ENCODE measurements around the gene OR10H1.
"Not testable (repeated sequence)": the region's sequence is repeated elsewhere in the genome, so short reads cannot be mapped to it uniquely, and the experiment has no call there.

Gene OR10H1

DNA sequence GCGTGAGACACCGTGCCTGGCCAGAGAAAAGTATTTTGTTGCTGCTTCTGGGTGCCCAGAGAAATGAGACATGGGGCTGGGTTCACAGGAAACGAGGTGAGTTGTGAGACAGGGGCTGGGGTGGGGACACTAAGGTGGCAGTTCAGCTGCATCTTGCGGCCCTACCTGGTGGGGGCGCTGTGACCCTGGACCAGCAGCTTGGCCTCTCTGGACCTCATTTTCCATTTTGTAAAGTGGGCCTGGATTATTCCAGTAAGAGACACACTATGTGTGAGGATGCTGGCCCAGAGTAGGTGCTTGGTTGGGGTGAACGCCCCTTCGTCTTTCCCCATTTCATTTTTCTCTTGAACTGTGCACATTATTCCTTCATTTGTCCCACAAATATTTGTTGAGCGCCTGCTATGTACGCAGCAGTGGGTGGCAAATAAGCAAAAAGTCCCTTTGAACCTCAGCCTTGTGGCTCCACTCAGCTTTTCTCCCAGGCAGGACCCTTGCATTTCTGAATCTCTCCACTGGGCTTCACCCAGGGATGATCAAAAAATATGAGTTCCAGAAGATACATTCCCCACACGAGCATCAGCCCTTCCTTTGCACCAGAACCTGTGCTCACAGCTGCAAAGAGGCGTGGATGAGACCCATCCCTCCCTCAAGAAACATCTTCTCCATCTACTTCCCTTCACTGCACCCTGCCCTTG lies 26.6 kb upstream of the OR10H1 start:
- Histone ChIP-seq H3K4me1 (ENCODE audit: control insufficient read depth, insufficient read depth, low read length, poor library complexity, severe bottlenecking) (peaks cover 27% of the 10 kb centered on the region), H3K9me3 (ENCODE audit: control insufficient read depth, low read length) (no peaks in the 10 kb centered on the region), H3K27ac (ENCODE audit: insufficient read depth, low read length, poor library complexity, severe bottlenecking) (no peak overlapping the region), H3K27me3 (replicated peaks; ENCODE audit: control insufficient read depth, insufficient read depth, low read length, poor library complexity, severe bottlenecking) (no peaks in the 10 kb centered on the region), H3K4me3 (ENCODE audit: insufficient read depth, low read depth, low read length, poor library complexity, severe bottlenecking) (no peak overlapping the region), H3K36me3 (ENCODE audit: control insufficient read depth, insufficient read depth, low read length) (no peaks in the 10 kb centered on the region)
- no peak for DNase-seq

DNA sequence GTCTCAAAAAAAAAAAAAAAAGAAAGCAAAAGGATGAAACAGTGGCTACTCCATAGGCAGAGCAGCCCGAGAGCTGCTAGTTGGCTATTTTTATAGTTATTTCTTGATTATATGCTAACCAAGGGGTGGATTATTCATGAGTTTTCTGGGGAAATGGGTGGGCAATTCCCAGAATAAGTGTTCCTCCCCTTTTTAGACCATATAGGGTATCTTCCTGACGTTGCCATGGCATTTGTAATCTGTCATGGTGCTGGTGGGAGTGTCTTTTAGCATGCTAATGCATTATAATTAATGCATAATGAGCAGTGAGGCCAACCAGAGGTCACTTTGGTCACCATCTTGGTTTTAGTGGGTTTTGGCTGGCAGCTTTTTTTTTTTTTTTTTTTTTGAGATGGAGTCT lies 25.4 kb upstream of the OR10H1 start:
- Histone ChIP-seq H3K9me3 (ENCODE audit: control insufficient read depth, low read length) (no peaks in the 10 kb centered on the region), H3K36me3 (ENCODE audit: control insufficient read depth, insufficient read depth, low read length) (no peaks in the 10 kb centered on the region), H3K4me1 (ENCODE audit: control insufficient read depth, insufficient read depth, low read length, poor library complexity, severe bottlenecking) (peaks cover 27% of the 10 kb centered on the region)

DNA sequence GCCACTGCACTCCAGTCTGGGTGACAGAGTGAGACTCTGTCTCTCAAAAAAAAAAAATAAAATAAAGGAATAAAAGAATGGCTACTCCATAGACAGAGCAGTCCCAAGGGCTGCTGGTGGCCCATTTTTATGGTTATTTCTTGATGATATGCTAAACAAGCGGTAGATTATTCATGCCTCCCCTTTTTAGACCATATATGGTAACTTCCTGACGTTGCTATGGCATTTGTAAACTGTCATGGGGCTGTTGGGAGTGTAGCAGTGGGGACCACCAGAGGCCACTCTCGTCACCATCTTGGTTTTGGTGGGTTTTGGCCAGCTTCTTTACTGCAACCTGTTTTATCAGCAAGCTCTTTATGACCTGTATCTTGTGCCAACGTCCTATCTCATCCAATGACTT lies 24.4 kb upstream of the OR10H1 start:
- peaks cover 22% of the 10 kb centered on the region for H3K4me1 ChIP-seq (ENCODE audit: control insufficient read depth, insufficient read depth, low read length, poor library complexity, severe bottlenecking)
- not testable (repeated sequence) for H3K27me3 ChIP-seq (replicated peaks; ENCODE audit: control insufficient read depth, insufficient read depth, low read length, poor library complexity, severe bottlenecking); H3K27ac ChIP-seq (ENCODE audit: insufficient read depth, low read length, poor library complexity, severe bottlenecking); DNase-seq; H3K4me3 ChIP-seq (ENCODE audit: insufficient read depth, low read depth, low read length, poor library complexity, severe bottlenecking); H3K9me3 ChIP-seq (ENCODE audit: control insufficient read depth, low read length); H3K36me3 ChIP-seq (ENCODE audit: control insufficient read depth, insufficient read depth, low read length)

More for the DNA sequence above, 25.4 kb upstream of the OR10H1 start:
- Histone ChIP-seq H3K27ac (ENCODE audit: insufficient read depth, low read length, poor library complexity, severe bottlenecking) (no peak overlapping the region), H3K4me3 (ENCODE audit: insufficient read depth, low read depth, low read length, poor library complexity, severe bottlenecking) (no peak overlapping the region), H3K27me3 (replicated peaks; ENCODE audit: control insufficient read depth, insufficient read depth, low read length, poor library complexity, severe bottlenecking) (no peaks in the 10 kb centered on the region)
- DNase-seq: no peak

DNA sequence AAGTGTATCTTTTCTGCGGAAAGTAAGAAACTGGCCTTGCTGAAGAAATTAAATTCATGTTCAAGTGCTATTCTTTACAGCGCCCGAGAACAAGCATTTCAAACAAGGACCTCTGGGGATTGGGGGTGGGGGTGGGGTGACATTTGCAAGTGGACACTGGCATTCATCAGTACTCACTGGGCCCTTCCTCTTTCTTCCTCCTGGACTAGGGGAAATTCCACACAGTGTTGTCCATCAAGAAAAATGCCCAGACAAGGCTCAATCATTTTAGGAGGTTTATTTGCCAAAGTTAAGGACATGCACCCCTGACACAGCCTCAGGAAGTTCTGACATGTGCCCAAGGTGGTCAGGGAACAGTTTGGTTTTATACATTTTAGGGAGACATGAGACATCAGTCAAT lies 22.9 kb upstream of the OR10H1 start:
- Histone ChIP-seq H3K27me3 (replicated peaks; ENCODE audit: control insufficient read depth, insufficient read depth, low read length, poor library complexity, severe bottlenecking) (no peaks in the 10 kb centered on the region), H3K36me3 (ENCODE audit: control insufficient read depth, insufficient read depth, low read length) (no peaks in the 10 kb centered on the region), H3K9me3 (ENCODE audit: control insufficient read depth, low read length) (no peaks in the 10 kb centered on the region), H3K4me1 (ENCODE audit: control insufficient read depth, insufficient read depth, low read length, poor library complexity, severe bottlenecking) (peaks cover 9% of the 10 kb centered on the region), H3K4me3 (ENCODE audit: insufficient read depth, low read depth, low read length, poor library complexity, severe bottlenecking) (no peak overlapping the region), H3K27ac (ENCODE audit: insufficient read depth, low read length, poor library complexity, severe bottlenecking) (no peak overlapping the region)
- no peak for DNase-seq

DNA sequence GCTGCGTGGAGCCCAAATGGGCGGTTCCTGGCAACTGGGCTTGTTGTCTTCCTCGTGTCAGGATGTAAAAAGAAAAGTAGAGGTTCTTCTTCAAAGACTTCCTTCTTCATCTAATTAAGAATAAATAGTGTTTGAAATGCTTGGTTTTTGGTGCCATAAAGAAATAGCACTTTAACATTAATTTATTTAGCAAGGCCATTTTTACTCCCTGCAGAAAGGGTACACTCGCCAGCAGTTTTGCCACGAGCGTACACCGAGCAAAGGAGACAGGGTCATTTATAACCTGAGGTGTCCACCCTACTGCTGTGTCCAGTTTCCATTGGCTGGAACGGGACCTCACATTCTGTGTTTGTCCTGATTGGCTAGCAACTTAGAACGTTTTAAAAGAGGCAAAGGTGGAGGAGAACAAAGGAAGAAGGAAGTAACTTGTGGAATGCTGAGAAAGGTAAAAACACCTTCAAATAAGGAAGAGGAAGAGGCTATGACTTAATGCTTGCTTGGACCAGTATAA lies 21.8 kb upstream of the OR10H1 start:
- peaks cover 9% of the 10 kb centered on the region for H3K4me1 ChIP-seq (ENCODE audit: control insufficient read depth, insufficient read depth, low read length, poor library complexity, severe bottlenecking)
- H3K27me3 ChIP-seq (replicated peaks; ENCODE audit: control insufficient read depth, insufficient read depth, low read length, poor library complexity, severe bottlenecking): no peaks in the 10 kb centered on the region
- H3K9me3 ChIP-seq (ENCODE audit: control insufficient read depth, low read length): no peaks in the 10 kb centered on the region
- H3K27ac ChIP-seq (ENCODE audit: insufficient read depth, low read length, poor library complexity, severe bottlenecking): peak overlapping the region; percentile 94
- peak overlapping the region; percentile 79 for H3K4me3 ChIP-seq (ENCODE audit: insufficient read depth, low read depth, low read length, poor library complexity, severe bottlenecking)
- DNase-seq: no peak
- no peaks in the 10 kb centered on the region for H3K36me3 ChIP-seq (ENCODE audit: control insufficient read depth, insufficient read depth, low read length)

DNA sequence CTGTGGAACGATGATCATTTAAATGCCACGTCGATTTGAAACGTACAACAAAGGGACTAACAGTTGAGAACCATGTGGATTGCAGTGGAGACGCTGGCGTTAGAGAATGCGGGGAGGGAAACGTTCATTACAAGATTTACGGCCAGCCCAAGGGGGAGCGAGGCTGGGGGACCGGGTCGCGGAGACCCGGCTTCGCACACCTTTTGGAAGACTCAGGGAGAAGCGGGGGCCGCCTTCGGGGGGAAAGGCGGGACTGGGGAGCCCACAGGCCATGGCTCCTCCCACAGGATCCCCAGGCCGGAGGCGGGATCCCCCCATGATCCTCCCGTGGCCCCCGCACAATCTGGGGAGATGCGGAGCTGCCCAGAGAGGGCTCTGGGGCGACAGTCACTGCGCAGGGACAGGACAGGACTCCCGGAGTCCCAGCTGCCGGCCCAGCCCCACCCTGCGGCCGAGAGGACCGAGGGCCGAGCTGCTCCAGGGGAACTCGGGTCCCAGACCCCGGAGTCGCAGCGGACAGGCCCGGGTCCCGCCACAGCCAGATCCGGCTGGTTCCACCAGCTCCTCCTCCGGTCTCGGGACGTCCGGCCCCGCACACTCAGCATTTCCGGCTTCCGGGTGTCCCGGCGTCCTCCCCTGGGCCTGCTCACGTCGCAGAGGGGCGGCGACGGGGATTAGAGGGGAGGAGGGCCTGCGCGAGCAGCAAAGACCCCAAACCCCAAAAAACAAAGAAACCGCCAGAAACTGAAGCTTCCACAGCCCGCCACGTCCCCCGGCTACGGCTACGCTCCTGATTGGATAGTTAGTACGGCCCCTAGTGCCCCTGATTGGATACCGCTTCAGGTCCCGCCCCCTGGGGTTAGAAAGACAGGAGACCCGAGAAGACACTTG lies 21.1 kb upstream of the OR10H1 start:
- peaks cover 9% of the 10 kb centered on the region for H3K4me1 ChIP-seq (ENCODE audit: control insufficient read depth, insufficient read depth, low read length, poor library complexity, severe bottlenecking)
- H3K27me3 ChIP-seq (replicated peaks; ENCODE audit: control insufficient read depth, insufficient read depth, low read length, poor library complexity, severe bottlenecking): no peaks in the 10 kb centered on the region

DNA sequence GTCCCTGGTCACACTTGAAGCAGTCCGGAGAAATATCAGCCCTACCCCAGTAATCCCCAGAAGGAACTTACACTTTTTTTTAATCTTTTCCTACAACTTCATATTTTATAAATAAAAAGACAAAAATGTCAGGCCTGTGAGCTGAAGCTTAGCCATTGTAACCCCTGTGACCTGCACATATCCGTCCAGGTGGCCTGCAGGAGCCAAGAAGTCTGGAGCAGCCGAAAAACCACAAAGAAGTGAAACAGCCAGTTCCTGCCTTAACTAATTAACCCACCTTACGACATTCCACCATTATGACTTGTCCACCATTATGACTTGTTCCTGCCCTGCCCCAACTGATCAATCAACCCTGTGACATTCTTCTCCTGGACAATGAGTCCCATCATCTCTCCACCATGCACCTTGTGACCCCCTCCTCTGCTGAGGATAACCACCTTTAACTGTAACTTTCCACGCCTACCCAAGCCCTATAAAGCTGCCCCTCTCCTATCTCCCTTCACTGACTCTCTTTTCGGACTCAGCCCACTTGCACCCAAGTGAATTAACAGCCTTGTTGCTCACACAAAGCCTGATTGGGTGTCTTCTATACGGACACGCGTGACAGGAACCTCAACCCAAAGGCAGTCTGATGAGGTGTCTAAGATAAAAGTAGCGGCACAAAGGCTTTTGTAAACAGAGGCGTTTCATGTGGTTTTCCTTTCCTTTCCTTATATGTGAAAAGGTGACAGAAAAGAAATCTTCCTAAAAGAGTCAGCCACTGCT lies 20.3 kb upstream of the OR10H1 start:
- H3K27me3 ChIP-seq (replicated peaks; ENCODE audit: control insufficient read depth, insufficient read depth, low read length, poor library complexity, severe bottlenecking); H3K36me3 ChIP-seq (ENCODE audit: control insufficient read depth, insufficient read depth, low read length); H3K9me3 ChIP-seq (ENCODE audit: control insufficient read depth, low read length); H3K4me1 ChIP-seq (ENCODE audit: control insufficient read depth, insufficient read depth, low read length, poor library complexity, severe bottlenecking): not testable (repeated sequence)
- DNase-seq: peak; percentile 43 to 64 (median 49)
- H3K4me3 ChIP-seq (ENCODE audit: insufficient read depth, low read depth, low read length, poor library complexity, severe bottlenecking): peak overlapping the region; percentile 79
- H3K27ac ChIP-seq (ENCODE audit: insufficient read depth, low read length, poor library complexity, severe bottlenecking): peak overlapping the region; percentile 94

More for the DNA sequence above, 21.1 kb upstream of the OR10H1 start:
- H3K9me3 ChIP-seq (ENCODE audit: control insufficient read depth, low read length): no peaks in the 10 kb centered on the region
- no peaks in the 10 kb centered on the region for H3K36me3 ChIP-seq (ENCODE audit: control insufficient read depth, insufficient read depth, low read length)
- peak; percentile 84 to 92 (median 91) for DNase-seq
- H3K4me3 ChIP-seq (ENCODE audit: insufficient read depth, low read depth, low read length, poor library complexity, severe bottlenecking): peak overlapping the region; percentile 79
- peak overlapping the region; percentile 94 for H3K27ac ChIP-seq (ENCODE audit: insufficient read depth, low read length, poor library complexity, severe bottlenecking)

DNA sequence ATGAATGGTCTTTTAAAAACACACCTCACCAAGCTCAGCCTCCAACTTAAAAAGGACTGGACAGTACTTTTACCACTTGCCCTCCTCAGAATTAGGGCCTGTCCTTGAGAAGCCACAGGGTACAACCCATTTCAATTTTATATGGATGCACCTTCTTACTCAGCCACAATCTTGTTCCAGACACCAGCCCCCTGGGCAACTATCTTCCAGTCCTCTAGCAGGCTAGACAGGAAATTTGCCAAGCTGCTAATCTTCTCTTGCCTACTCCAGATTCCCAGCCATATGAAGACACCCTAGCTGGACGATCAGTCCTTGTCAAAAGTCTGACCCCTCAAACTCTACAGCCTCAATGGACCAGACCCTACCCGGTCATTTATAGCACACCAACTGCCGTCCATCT lies 18.8 kb upstream of the OR10H1 start:
- not testable (repeated sequence) for DNase-seq; H3K9me3 ChIP-seq (ENCODE audit: control insufficient read depth, low read length); H3K4me3 ChIP-seq (ENCODE audit: insufficient read depth, low read depth, low read length, poor library complexity, severe bottlenecking); H3K27ac ChIP-seq (ENCODE audit: insufficient read depth, low read length, poor library complexity, severe bottlenecking); H3K27me3 ChIP-seq (replicated peaks; ENCODE audit: control insufficient read depth, insufficient read depth, low read length, poor library complexity, severe bottlenecking); H3K4me1 ChIP-seq (ENCODE audit: control insufficient read depth, insufficient read depth, low read length, poor library complexity, severe bottlenecking); H3K36me3 ChIP-seq (ENCODE audit: control insufficient read depth, insufficient read depth, low read length)

DNA sequence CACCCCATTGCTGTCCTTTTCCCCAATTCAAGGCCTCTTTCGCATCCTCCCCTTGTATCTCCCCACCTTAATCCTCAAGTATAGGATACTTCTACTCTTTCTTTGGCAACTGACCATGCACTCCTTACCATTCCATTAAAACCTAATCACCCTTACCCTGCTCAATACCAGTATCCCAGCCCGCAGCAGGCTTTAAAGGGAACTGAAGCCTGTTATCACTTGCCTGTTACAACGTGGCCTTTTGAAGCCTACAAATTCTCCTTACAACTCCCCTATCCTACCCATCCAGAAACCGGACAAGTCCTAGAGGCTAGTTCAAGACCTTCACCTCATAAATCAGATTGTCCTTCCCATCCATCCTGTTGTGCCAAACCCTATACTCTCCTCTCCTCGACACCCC lies 16.2 kb upstream of the OR10H1 start:
- Histone ChIP-seq H3K27me3 (replicated peaks; ENCODE audit: control insufficient read depth, insufficient read depth, low read length, poor library complexity, severe bottlenecking) (no peaks in the 10 kb centered on the region), H3K4me1 (ENCODE audit: control insufficient read depth, insufficient read depth, low read length, poor library complexity, severe bottlenecking) (peaks cover 9% of the 10 kb centered on the region), H3K27ac (ENCODE audit: insufficient read depth, low read length, poor library complexity, severe bottlenecking) (no peak overlapping the region), H3K4me3 (ENCODE audit: insufficient read depth, low read depth, low read length, poor library complexity, severe bottlenecking) (no peak overlapping the region), H3K36me3 (ENCODE audit: control insufficient read depth, insufficient read depth, low read length) (no peaks in the 10 kb centered on the region), H3K9me3 (ENCODE audit: control insufficient read depth, low read length) (no peaks in the 10 kb centered on the region)
- no peak for DNase-seq
